RWPE2 (cell line): ENCODE measurements around the gene EPN2.

ENCODE experiments used
- ATAC-seq: fragments of 200-7000 bp; cut with Tn5 transposase; 3 replicates; pipeline ENCODE4 v1.9.1; 2021; ENCODE audit warnings: low read depth
- DNase-seq: peaks from one replicate; pipeline ENCODE4 v3.0.0-alpha.2; 2020; ENCODE audit warnings: low spot score
- H3K27ac ChIP-seq: fragments of 450-650 bp; 2 replicates; pipeline ENCODE4 v1.5.1; 2017; ENCODE audit warnings: mild to moderate bottlenecking; ENCODE audit not compliant: poor library complexity, severe bottlenecking
- H3K27me3 ChIP-seq: fragments of 250-450 bp; sonication (Bioruptor Pico); 2 replicates; pipeline ENCODE4 v1.5.1; 2021; ENCODE audit warnings: mild to moderate bottlenecking, moderate library complexity; ENCODE audit not compliant: insufficient read depth, poor library complexity, severe bottlenecking
- H3K36me3 ChIP-seq: fragments of 250-450 bp; sonication (Bioruptor Pico); 2 replicates; pipeline ENCODE4 v1.5.1; 2020; ENCODE audit warnings: low read depth, mild to moderate bottlenecking, moderate library complexity
- H3K4me1 ChIP-seq: fragments of 250-450 bp; sonication (Bioruptor Pico); 2 replicates; pipeline ENCODE4 v1.5.1; 2021; ENCODE audit warnings: mild to moderate bottlenecking, moderate library complexity; ENCODE audit not compliant: insufficient read depth, poor library complexity, severe bottlenecking
- H3K4me3 ChIP-seq: fragments of 250-450 bp; sonication (Bioruptor Pico); 2 replicates; pipeline ENCODE4 v1.5.1; 2021; ENCODE audit warnings: mild to moderate bottlenecking, moderate library complexity; ENCODE audit not compliant: severe bottlenecking
- H3K9me3 ChIP-seq: fragments of 250-450 bp; sonication (Bioruptor Pico); 2 replicates; pipeline ENCODE4 v1.5.1; 2021; ENCODE audit warnings: mild to moderate bottlenecking, moderate library complexity; ENCODE audit not compliant: severe bottlenecking
- CTCF ChIP-seq: fragments of 450-650 bp; IDR thresholded peaks from one replicate; pipeline ENCODE4 v1.5.1; 2017; ENCODE audit warnings: mild to moderate bottlenecking, moderate library complexity; ENCODE audit not compliant: poor library complexity, severe bottlenecking

Gene EPN2

GRCh38 chr17:19255279-19255678, 18.1 kb downstream of the EPN2 start:
- no peak for ATAC-seq
- H3K27me3 ChIP-seq, result no peaks in the 10 kb centered on the region
- H3K36me3 ChIP-seq, result no peaks in the 10 kb centered on the region
- no peak overlapping the region for H3K4me3 ChIP-seq
- TF ChIP-seq CTCF, result no peak
- H3K27ac ChIP-seq, result no peak overlapping the region
- H3K9me3 ChIP-seq, result no peaks in the 10 kb centered on the region
- DNase-seq, result no peak
- H3K4me1 ChIP-seq, result no peaks in the 10 kb centered on the region

GRCh38 chr17:19258371-19258770, 21.2 kb downstream of the EPN2 start:
- Histone ChIP-seq H3K27me3 (no peaks in the 10 kb centered on the region), H3K4me3 (no peak overlapping the region), H3K27ac (no peak overlapping the region), H3K4me1 (peaks cover 8% of the 10 kb centered on the region), H3K36me3 (peaks cover 4% of the 10 kb centered on the region; the same call in 1 of the 2 replicates), H3K9me3 (no peaks in the 10 kb centered on the region)
- no peak for TF ChIP-seq CTCF
- DNase-seq (no peak), ATAC-seq (no peak)

GRCh38 chr17:19260958-19261357, 23.8 kb downstream of the EPN2 start:
- no peaks in the 10 kb centered on the region for H3K9me3 ChIP-seq
- ATAC-seq, result peak; percentile 63; the same call in 1 of the 3 replicates
- peaks cover 13% of the 10 kb centered on the region for H3K4me1 ChIP-seq
- H3K27me3 ChIP-seq, result no peaks in the 10 kb centered on the region
- peaks cover 4% of the 10 kb centered on the region; the same call in 1 of the 2 replicates for H3K36me3 ChIP-seq
- no peak overlapping the region for H3K27ac ChIP-seq
- peak; percentile 6 for TF ChIP-seq CTCF
- no peak overlapping the region for H3K4me3 ChIP-seq
- no peak for DNase-seq

GRCh38 chr17:19261426-19261825, 24.3 kb downstream of the EPN2 start:
- TF ChIP-seq CTCF, result no peak

GRCh38 chr17:19262650-19263631, 25.8 kb downstream of the EPN2 start:
- H3K4me1 ChIP-seq, result peaks cover 13% of the 10 kb centered on the region
- no peaks in the 10 kb centered on the region for H3K27me3 ChIP-seq
- no peak for TF ChIP-seq CTCF
- ATAC-seq (peak; percentile 72), DNase-seq (no peak)
- no peaks in the 10 kb centered on the region for H3K9me3 ChIP-seq
- H3K36me3 ChIP-seq, result peaks cover 4% of the 10 kb centered on the region; the same call in 1 of the 2 replicates
- H3K27ac ChIP-seq, result peak overlapping the region; percentile 1
- H3K4me3 ChIP-seq, result no peak overlapping the region

More at GRCh38 chr17:19261426-19261825, 24.3 kb downstream of the EPN2 start:
- ATAC-seq (no peak), DNase-seq (no peak)
- Histone ChIP-seq H3K9me3 (no peaks in the 10 kb centered on the region), H3K4me3 (no peak overlapping the region), H3K36me3 (peaks cover 4% of the 10 kb centered on the region; the same call in 1 of the 2 replicates), H3K27me3 (no peaks in the 10 kb centered on the region), H3K4me1 (peaks cover 13% of the 10 kb centered on the region), H3K27ac (no peak overlapping the region)
